ENCODE data around the gene JTB.

GRCh38 chr1:153984123-153984894, 6.8 kb upstream of the JTB start:
- TF ChIP-seq CTCF (IDR thresholded peaks at IDR 0.05) (no peak), EP300 (IDR thresholded peaks at IDR 0.05) (no peak), POLR2A (IDR thresholded peaks at IDR 0.05) (no peak)

All from gastroesophageal sphincter (tissue), 3 donors.